SK-N-SH treated with all-trans-retinoic acid at 6 μM for 48 hours (cell line): ENCODE results near the gene CATSPER3.
A peak's percentile ranks its signal among the peaks of the same experiment; 100 is the strongest.

Experiments
- ATAC-seq: fragments of 200-7000 bp; cut with Tn5 transposase; 3 replicates; pipeline ENCODE4 v1.9.1; 2020; ENCODE audit warnings: mild to moderate bottlenecking, moderate library complexity
- ARNTL ChIP-seq: fragments of 450-650 bp; formaldehyde crosslinking; IDR thresholded peaks from 2 replicates; pipeline ENCODE4 v1.5.0; 2020; ENCODE audit warnings: low read depth, mild to moderate bottlenecking, moderate library complexity, borderline replicate concordance
- BACH2 ChIP-seq: fragments of 250-450 bp; sonication (Bioruptor Pico); IDR thresholded peaks from 2 replicates; pipeline ENCODE4 v1.9.0; 2021; ENCODE audit warnings: mild to moderate bottlenecking, borderline replicate concordance
- CREB5 ChIP-seq: fragments of 250-450 bp; sonication (Bioruptor Pico); IDR thresholded peaks from 2 replicates; pipeline ENCODE4 v1.5.1; 2020; ENCODE audit warnings: low read depth, mild to moderate bottlenecking, moderate library complexity
- CSDC2 ChIP-seq: fragments of 250-450 bp; sonication (Bioruptor Pico); IDR thresholded peaks from 2 replicates; pipeline ENCODE4 v1.5.0; 2020; ENCODE audit warnings: mild to moderate bottlenecking, moderate library complexity
- CSRNP3 ChIP-seq: fragments of 250-450 bp; sonication (Bioruptor Pico); IDR thresholded peaks from 2 replicates; pipeline ENCODE4 v1.5.1; 2021; ENCODE audit warnings: mild to moderate bottlenecking, moderate library complexity
- ESRRG ChIP-seq: fragments of 250-450 bp; sonication (Bioruptor Pico); IDR thresholded peaks from 2 replicates; pipeline ENCODE4 v1.6.1; 2021; ENCODE audit warnings: mild to moderate bottlenecking
- GLIS3 ChIP-seq: fragments of 250-450 bp; sonication (Bioruptor Pico); IDR thresholded peaks from 2 replicates; pipeline ENCODE4 v1.5.0; 2020; ENCODE audit warnings: mild to moderate bottlenecking, moderate library complexity
- ISL1 ChIP-seq: fragments of 250-450 bp; sonication (Bioruptor Pico); IDR thresholded peaks from 2 replicates; pipeline ENCODE4 v2.1.2; 2022; ENCODE audit warnings: mild to moderate bottlenecking, moderate library complexity
- OSR1 ChIP-seq: fragments of 250-450 bp; sonication (Bioruptor Pico); IDR thresholded peaks from 2 replicates; pipeline ENCODE4 v1.8.0; 2022; ENCODE audit warnings: moderate library complexity, mild to moderate bottlenecking, inconsistent platforms
- PATZ1 ChIP-seq: fragments of 250-450 bp; sonication (Bioruptor Pico); IDR thresholded peaks from 2 replicates; pipeline ENCODE4 v1.8.0; 2020; ENCODE audit warnings: mild to moderate bottlenecking, moderate library complexity, borderline replicate concordance
- POU6F1 ChIP-seq: fragments of 250-450 bp; sonication (Bioruptor Pico); IDR thresholded peaks from 2 replicates; pipeline ENCODE4 v1.8.0; 2021; ENCODE audit warnings: low read depth, mild to moderate bottlenecking, moderate library complexity, borderline replicate concordance
- PPARA ChIP-seq: fragments of 250-450 bp; sonication (Bioruptor Pico); IDR thresholded peaks from 2 replicates; pipeline ENCODE4 v1.5.0; 2020; ENCODE audit warnings: mild to moderate bottlenecking, borderline replicate concordance
- RARB ChIP-seq: fragments of 250-450 bp; sonication (Bioruptor Pico); IDR thresholded peaks from 2 replicates; pipeline ENCODE4 v1.8.0; 2021; ENCODE audit warnings: mild to moderate bottlenecking, moderate library complexity
- SNAI2 ChIP-seq: fragments of 250-450 bp; sonication (Bioruptor Pico); IDR thresholded peaks from 2 replicates; pipeline ENCODE4 v1.5.0; 2020; ENCODE audit warnings: mild to moderate bottlenecking, moderate library complexity
- TCF4 ChIP-seq: fragments of 250-450 bp; sonication (Bioruptor Pico); IDR thresholded peaks from 2 replicates; pipeline ENCODE4 v1.8.0; 2021; ENCODE audit warnings: mild to moderate bottlenecking, moderate library complexity, borderline replicate concordance
- TOX ChIP-seq: fragments of 250-450 bp; sonication (Bioruptor Pico); IDR thresholded peaks from 2 replicates; pipeline ENCODE4 v1.8.0; 2021; ENCODE audit warnings: mild to moderate bottlenecking, moderate library complexity, borderline replicate concordance
- ZFP3 ChIP-seq: fragments of 250-450 bp; sonication (Bioruptor Pico); IDR thresholded peaks from 2 replicates; pipeline ENCODE4 v1.5.0; 2020; ENCODE audit warnings: mild to moderate bottlenecking, moderate library complexity
- ZFP30 ChIP-seq: fragments of 450-650 bp; formaldehyde crosslinking; IDR thresholded peaks from 2 replicates; pipeline ENCODE4 v1.5.0; 2022; ENCODE audit warnings: mild to moderate bottlenecking, moderate library complexity
- ZNF565 ChIP-seq: fragments of 450-650 bp; formaldehyde crosslinking; conservative IDR thresholded peaks from 2 replicates; pipeline ENCODE4 v1.5.0; 2020; ENCODE audit warnings: low read depth, mild to moderate bottlenecking, moderate library complexity
- ZNF70 ChIP-seq: fragments of 450-650 bp; formaldehyde crosslinking; IDR thresholded peaks from 2 replicates; pipeline ENCODE4 v1.5.0; 2020; ENCODE audit warnings: mild to moderate bottlenecking, moderate library complexity
- ZNF8 ChIP-seq: fragments of 450-650 bp; formaldehyde crosslinking; IDR thresholded peaks from 2 replicates; pipeline ENCODE4 v1.5.0; 2020; ENCODE audit warnings: mild to moderate bottlenecking, moderate library complexity

The CATSPER3 gene

GRCh38 chr5:134949316-134949715 lies 18.4 kb upstream of the CATSPER3 start:
- ATAC-seq = no peak
- TF ChIP-seq OSR1 (CRISPR knock-in tag) = no peak
- no peak for TF ChIP-seq TCF4 (CRISPR knock-in tag)

DNA sequence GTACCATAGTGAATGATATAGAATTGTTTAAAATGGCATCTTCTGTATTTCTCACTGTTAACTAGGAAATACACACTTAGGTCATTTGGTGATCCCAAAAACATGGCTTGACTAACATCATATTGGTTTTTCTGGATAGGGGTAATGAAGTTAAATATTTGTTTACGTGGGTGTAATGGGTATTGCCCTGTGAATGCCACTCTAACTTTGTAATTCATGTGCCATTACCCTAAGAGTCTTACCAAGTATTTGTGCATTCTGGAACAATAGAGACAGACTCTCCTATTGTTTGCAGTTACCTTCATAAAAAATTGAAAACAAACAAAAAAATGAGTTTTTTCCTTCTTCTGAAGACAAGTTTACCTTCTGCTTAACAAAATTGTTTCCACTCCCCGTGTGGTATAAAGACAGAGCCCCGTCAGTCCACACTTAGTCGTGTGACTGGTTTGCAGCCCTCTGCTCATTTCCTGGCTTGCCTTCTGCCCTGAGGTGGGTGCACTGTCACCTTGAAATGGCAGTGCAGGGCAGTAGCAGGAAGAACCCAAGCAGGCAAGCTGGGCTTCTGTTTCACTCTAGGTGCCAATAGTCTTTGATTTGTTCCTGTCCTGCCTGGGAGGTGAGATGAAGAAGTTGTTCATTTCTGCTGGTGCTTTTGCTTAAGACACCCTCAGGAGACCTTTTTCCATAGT lies 9.6 kb upstream of the CATSPER3 start:
- ATAC-seq = no peak
- no peak for TF ChIP-seq POU6F1
- no peak for TF ChIP-seq SNAI2 (CRISPR knock-in tag)
- TF ChIP-seq PPARA (CRISPR knock-in tag) = no peak
- no peak for TF ChIP-seq BACH2 (CRISPR knock-in tag)
- TF ChIP-seq ZNF70 (CRISPR knock-in tag) = no peak
- TF ChIP-seq ARNTL (CRISPR knock-in tag) = no peak
- TF ChIP-seq ESRRG (CRISPR knock-in tag) = no peak
- no peak for TF ChIP-seq TOX (CRISPR knock-in tag)
- TF ChIP-seq ZNF565 (CRISPR knock-in tag) = no peak
- no peak for TF ChIP-seq PATZ1
- TF ChIP-seq TCF4 (CRISPR knock-in tag) = no peak
- TF ChIP-seq ISL1 (CRISPR knock-in tag) = no peak
- TF ChIP-seq CSDC2 = no peak
- TF ChIP-seq CSRNP3 (CRISPR knock-in tag) = no peak

DNA sequence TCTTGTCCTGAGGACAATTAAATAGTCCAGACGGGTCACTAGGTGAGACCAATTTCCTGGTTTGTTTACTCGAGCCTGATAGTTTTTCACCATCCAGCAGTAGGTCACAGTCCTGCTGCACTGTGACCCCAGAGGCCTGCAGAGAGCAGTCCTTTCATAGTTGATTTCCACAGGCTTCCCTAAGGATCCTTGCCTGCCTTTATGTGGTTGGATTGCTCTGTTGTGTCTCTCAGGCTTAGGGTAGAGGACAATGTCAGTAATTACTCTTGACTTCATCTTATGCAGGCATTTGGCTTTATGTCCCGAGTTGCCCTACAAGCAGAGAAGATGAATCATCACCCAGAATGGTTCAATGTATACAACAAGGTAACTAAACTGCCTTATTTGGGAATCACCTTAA lies 9.0 kb upstream of the CATSPER3 start:
- no peak for TF ChIP-seq PPARA (CRISPR knock-in tag)
- no peak for TF ChIP-seq RARB
- no peak for TF ChIP-seq ZFP30 (CRISPR knock-in tag)
- TF ChIP-seq ZNF8 (CRISPR knock-in tag) = no peak
- no peak for TF ChIP-seq ZNF565 (CRISPR knock-in tag)
- no peak for TF ChIP-seq CREB5 (CRISPR knock-in tag)
- TF ChIP-seq ISL1 (CRISPR knock-in tag) = no peak
- TF ChIP-seq TOX (CRISPR knock-in tag) = no peak
- ATAC-seq = peak; percentile 36; the same call in 1 of the 3 replicates

- TF ChIP-seq ZNF565 (CRISPR knock-in tag) = no peak
- no peak for TF ChIP-seq CREB5 (CRISPR knock-in tag)
- no peak for TF ChIP-seq PPARA (CRISPR knock-in tag)
- TF ChIP-seq PATZ1 = no peak
- no peak for TF ChIP-seq ZFP30 (CRISPR knock-in tag)
- no peak for TF ChIP-seq ZFP3 (CRISPR knock-in tag)
- no peak for TF ChIP-seq CSRNP3 (CRISPR knock-in tag)
- TF ChIP-seq POU6F1 = no peak
- no peak for TF ChIP-seq GLIS3 (CRISPR knock-in tag)
- no peak for TF ChIP-seq TOX (CRISPR knock-in tag)
- TF ChIP-seq CSDC2 = no peak
- TF ChIP-seq ISL1 (CRISPR knock-in tag) = no peak
- ATAC-seq = no peak
These were observed 4.6 kb upstream of the CATSPER3 start for GRCh38 chr5:134963098-134963497.
